Prostate gland (tissue), 2 donors: ENCODE results near the gene MORC3.

Source experiments
- POLR2A ChIP-seq: fragments of 450-650 bp; IDR thresholded peaks from one replicate; pipeline ENCODE4 v1.6.1; 2016; ENCODE audit warnings: antibody characterized with exemption, mild to moderate bottlenecking
- POLR2AphosphoS5 ChIP-seq: sonication (generic); formaldehyde crosslinking; IDR thresholded peaks from one replicate; pipeline ENCODE4 v1.6.1; 2017; ENCODE audit warnings: antibody characterized with exemption
- TF ChIP-seq, protein P1 (sequence below), 4 experiments: fragments of 200-600 bp in 2 of 4; fragments of 450-650 bp in 2 of 4; sonication (generic) in 2 of 4; IDR thresholded peaks; 1 replicate in 3 of 4; 2 replicates in 1 of 4; pipeline ENCODE4 v1.5.1; 2016 to 2019; ENCODE audit warnings: antibody characterized with exemption in 4 of 4, mild to moderate bottlenecking in 2 of 4, moderate library complexity in 2 of 4

DNA sequence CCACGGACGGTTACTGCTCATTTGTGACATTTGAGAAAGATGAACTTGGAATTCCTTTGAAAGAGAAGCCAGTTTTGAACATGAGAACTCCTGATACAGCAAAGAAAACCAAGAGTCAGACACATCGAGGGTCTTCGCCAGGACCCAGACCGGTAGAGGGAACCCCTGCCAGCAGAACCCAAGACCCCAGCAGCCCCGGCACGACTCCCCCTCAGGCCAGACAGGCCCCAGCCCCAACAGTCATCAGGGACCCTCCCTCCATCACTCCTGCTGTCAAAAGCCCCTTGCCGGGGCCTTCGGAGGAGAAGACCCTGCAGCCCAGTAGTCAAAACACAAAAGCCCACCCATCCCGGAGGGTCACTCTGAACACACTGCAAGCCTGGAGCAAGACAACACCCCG is 92.9 kb downstream of the MORC3 start:
- TF ChIP-seq POLR2A (no peak), POLR2AphosphoS5 (no peak)
- TF ChIP-seq, protein P1, sequence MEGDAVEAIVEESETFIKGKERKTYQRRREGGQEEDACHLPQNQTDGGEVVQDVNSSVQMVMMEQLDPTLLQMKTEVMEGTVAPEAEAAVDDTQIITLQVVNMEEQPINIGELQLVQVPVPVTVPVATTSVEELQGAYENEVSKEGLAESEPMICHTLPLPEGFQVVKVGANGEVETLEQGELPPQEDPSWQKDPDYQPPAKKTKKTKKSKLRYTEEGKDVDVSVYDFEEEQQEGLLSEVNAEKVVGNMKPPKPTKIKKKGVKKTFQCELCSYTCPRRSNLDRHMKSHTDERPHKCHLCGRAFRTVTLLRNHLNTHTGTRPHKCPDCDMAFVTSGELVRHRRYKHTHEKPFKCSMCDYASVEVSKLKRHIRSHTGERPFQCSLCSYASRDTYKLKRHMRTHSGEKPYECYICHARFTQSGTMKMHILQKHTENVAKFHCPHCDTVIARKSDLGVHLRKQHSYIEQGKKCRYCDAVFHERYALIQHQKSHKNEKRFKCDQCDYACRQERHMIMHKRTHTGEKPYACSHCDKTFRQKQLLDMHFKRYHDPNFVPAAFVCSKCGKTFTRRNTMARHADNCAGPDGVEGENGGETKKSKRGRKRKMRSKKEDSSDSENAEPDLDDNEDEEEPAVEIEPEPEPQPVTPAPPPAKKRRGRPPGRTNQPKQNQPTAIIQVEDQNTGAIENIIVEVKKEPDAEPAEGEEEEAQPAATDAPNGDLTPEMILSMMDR (IDR thresholded peaks at IDR 0.05) = no peak
